H9 (cell line): ENCODE measurements around the gene DSE. TPM values are rescaled to one million over a fixed set of nuclear protein-coding genes. Genes with fewer than 3 reads are reported as not detected.

Experiments
- DNase-seq: peaks from one replicate; pipeline ENCODE4 v3.0.0-alpha.2; 2017
- H2AFZ ChIP-seq: one replicate; pipeline ENCODE4 v1.6.1; 2013; ENCODE audit warnings: mild to moderate bottlenecking, low read length, control low read depth, moderate library complexity
- H2AK5ac ChIP-seq: 2 replicates; pipeline ENCODE4 v1.6.1; 2013; ENCODE audit warnings: low read length, control low read depth, mixed read lengths; ENCODE audit not compliant: insufficient read length
- H2BK120ac ChIP-seq: one replicate; pipeline ENCODE4 v1.6.1; 2013; ENCODE audit warnings: low read depth, mild to moderate bottlenecking, low read length, control low read depth, inconsistent platforms; ENCODE audit not compliant: poor library complexity, severe bottlenecking
- H2BK12ac ChIP-seq: 2 replicates; pipeline ENCODE4 v1.6.1; 2013; ENCODE audit warnings: low read length, control low read depth, mixed read lengths, low read depth; ENCODE audit not compliant: insufficient read length
- H2BK15ac ChIP-seq: 2 replicates; pipeline ENCODE4 v1.6.1; 2013; ENCODE audit warnings: low read depth, low read length, control low read depth
- H2BK20ac ChIP-seq: one replicate; pipeline ENCODE4 v1.6.1; 2013; ENCODE audit warnings: low read depth, mild to moderate bottlenecking, low read length, control low read depth, inconsistent platforms; ENCODE audit not compliant: poor library complexity, severe bottlenecking
- H2BK5ac ChIP-seq: 2 replicates; pipeline ENCODE4 v1.6.1; 2013; ENCODE audit warnings: low read length, control low read depth, mixed read lengths; ENCODE audit not compliant: insufficient read length
- H3K14ac ChIP-seq: 2 replicates; pipeline ENCODE4 v1.6.1; 2013; ENCODE audit warnings: low read length, control low read depth; ENCODE audit not compliant: insufficient read depth
- H3K18ac ChIP-seq: 2 replicates; pipeline ENCODE4 v1.6.1; 2013; ENCODE audit warnings: low read depth, mild to moderate bottlenecking, mixed read lengths, low read length, control low read depth; ENCODE audit not compliant: insufficient read length
- H3K23ac ChIP-seq: 2 replicates; pipeline ENCODE4 v1.6.1; 2013; ENCODE audit warnings: low read length, control low read depth, mixed read lengths, low read depth; ENCODE audit not compliant: insufficient read length
- H3K23me2 ChIP-seq: 2 replicates; pipeline ENCODE4 v1.6.1; 2013; ENCODE audit warnings: low read depth, mild to moderate bottlenecking, mixed read lengths, low read length, control low read depth; ENCODE audit not compliant: insufficient read length, poor library complexity, severe bottlenecking
- H3K27ac ChIP-seq: 2 replicates; pipeline ENCODE4 v1.5.1; 2013; ENCODE audit warnings: low read length, control low read depth, mixed read lengths, low read depth; ENCODE audit not compliant: insufficient read length
- H3K27me3 ChIP-seq: 2 replicates; pipeline ENCODE4 v1.6.1; 2013; ENCODE audit warnings: low read length, control low read depth, inconsistent platforms; ENCODE audit not compliant: insufficient read depth
- H3K4ac ChIP-seq: 2 replicates; pipeline ENCODE4 v1.6.1; 2013; ENCODE audit warnings: low read depth, mild to moderate bottlenecking, control low read depth, inconsistent platforms, low read length, moderate library complexity
- H3K4me1 ChIP-seq: 2 replicates; pipeline ENCODE4 v1.6.1; 2013; ENCODE audit warnings: low read length, control low read depth, inconsistent platforms; ENCODE audit not compliant: insufficient read depth
- H3K4me2 ChIP-seq: 2 replicates; pipeline ENCODE4 v1.6.1; 2013; ENCODE audit warnings: low read length, control low read depth, mixed read lengths; ENCODE audit not compliant: insufficient read length, insufficient read depth
- H3K56ac ChIP-seq: 2 replicates; pipeline ENCODE4 v1.6.1; 2013; ENCODE audit warnings: low read depth, mild to moderate bottlenecking, mixed read lengths, low read length, control low read depth; ENCODE audit not compliant: insufficient read length
- H3K79me1 ChIP-seq: 2 replicates; pipeline ENCODE4 v1.6.1; 2013; ENCODE audit warnings: low read depth, mild to moderate bottlenecking, moderate library complexity, low read length, control low read depth, inconsistent platforms; ENCODE audit not compliant: insufficient read depth, poor library complexity, severe bottlenecking
- H3K79me2 ChIP-seq: 2 replicates; pipeline ENCODE4 v1.6.1; 2013; ENCODE audit warnings: low read length, control low read depth, inconsistent platforms; ENCODE audit not compliant: insufficient read depth
- H3K9ac ChIP-seq: 2 replicates; pipeline ENCODE4 v1.6.1; 2013; ENCODE audit warnings: low read length, control low read depth, mixed read lengths; ENCODE audit not compliant: insufficient read length; ENCODE audit errors: extremely low read depth
- H3K9me3 ChIP-seq: one replicate; pipeline ENCODE4 v1.6.1; 2013; ENCODE audit warnings: low read depth, low read length, inconsistent platforms; ENCODE audit not compliant: control insufficient read depth
- H3T11ph ChIP-seq: one replicate; pipeline ENCODE4 v1.6.1; 2013; ENCODE audit warnings: mild to moderate bottlenecking, low read length, control low read depth, inconsistent platforms
- H4K20me1 ChIP-seq: one replicate; pipeline ENCODE4 v1.6.1; 2013; ENCODE audit not compliant: control insufficient read depth, insufficient read length, insufficient read depth
- H4K5ac ChIP-seq: 2 replicates; pipeline ENCODE4 v1.6.1; 2013; ENCODE audit warnings: low read depth, mild to moderate bottlenecking, mixed read lengths, low read length, control low read depth; ENCODE audit not compliant: insufficient read length
- H4K8ac ChIP-seq: replicated peaks from 2 replicates; pipeline ENCODE4 v1.6.1; 2013; ENCODE audit warnings: low read length, control low read depth, mixed read lengths, low read depth; ENCODE audit not compliant: insufficient read length
- H4K91ac ChIP-seq: 2 replicates; pipeline ENCODE4 v1.6.1; 2013; ENCODE audit warnings: low read depth, mild to moderate bottlenecking, moderate library complexity, mixed read lengths, low read length, control low read depth; ENCODE audit not compliant: insufficient read length
- H3K27ac Mint-ChIP-seq, 3 experiments: 2 replicates in 2 of 3; 3 replicates in 1 of 3; pipeline ENCODE4 v1.8.0; 2020 to 2021; ENCODE audit warnings: mixed read lengths in 3 of 3, mild to moderate bottlenecking in 1 of 3, moderate library complexity in 1 of 3
- H3K27me3 Mint-ChIP-seq: 2 replicates; pipeline ENCODE4 v1.8.0; 2021; ENCODE audit warnings: low read depth, mild to moderate bottlenecking, moderate library complexity, mixed read lengths
- H3K36me3 Mint-ChIP-seq, 3 experiments: 2 replicates in 2 of 3; 3 replicates in 1 of 3; pipeline ENCODE4 v1.8.0; 2020 to 2021; ENCODE audit warnings: low read depth in 3 of 3, mixed read lengths in 3 of 3; ENCODE audit not compliant: insufficient read depth in 1 of 3
- H3K4me1 Mint-ChIP-seq, 2 experiments: 2 replicates each; pipeline ENCODE4 v1.8.0; 2020; ENCODE audit warnings: mixed read lengths in 2 of 2
- H3K4me3 Mint-ChIP-seq, 2 experiments: 2 replicates in 1 of 2; 3 replicates in 1 of 2; pipeline ENCODE4 v1.8.0; 2020 to 2021; ENCODE audit warnings: mild to moderate bottlenecking in 2 of 2, mixed read lengths in 2 of 2, moderate library complexity in 1 of 2
- H3K9me3 Mint-ChIP-seq, 2 experiments: 2 replicates in 1 of 2; 3 replicates in 1 of 2; pipeline ENCODE4 v1.8.0; 2020; ENCODE audit warnings: mild to moderate bottlenecking in 2 of 2, mixed read lengths in 2 of 2, moderate library complexity in 1 of 2
- CTCF ChIP-seq: fragments of 200-600 bp; sonication (generic); conservative IDR thresholded peaks from 3 replicates; pipeline ENCODE4 v1.8.0; 2021; ENCODE audit warnings: antibody characterized with exemption, mild to moderate bottlenecking
- WGBS: extraction: QIAGEN DNeasy Blood & Tissue Kit; methylation state at CpG from one replicate; pipeline ENCODE4 v1.1.7; 2013; ENCODE audit warnings: missing lambda C conversion rate, low lambda C conversion rate, mixed read lengths; ENCODE audit not compliant: insufficient read length; ENCODE audit errors: extremely low coverage; 5-methylcytosine and 5-hydroxymethylcytosine counted together
- total RNA-seq: library from RNA; stranded (reverse); gene quantifications from 2 replicates; pipeline ENCODE4 v1.2.1, GENCODE V29; 2021

Gene DSE
- total RNA-seq, 1 experiment from 2014 or later = 45.6 TPM

- H3K36me3 Mint-ChIP-seq = no peaks in the 10 kb centered on the region
- Histone ChIP-seq H3K4me2 (no peak overlapping the region), H2AK5ac (no peak overlapping the region), H4K20me1 (no peaks in the 10 kb centered on the region), H2BK20ac (no peak overlapping the region), H4K8ac (no peak overlapping the region), H3K9me3 (no peaks in the 10 kb centered on the region), H2BK5ac (no peak overlapping the region), H3T11ph (no peak overlapping the region), H3K27ac (no peak overlapping the region), H2BK12ac (no peak overlapping the region), H3K23ac (no peak overlapping the region), H3K4ac (no peak overlapping the region), H3K79me1 (no peaks in the 10 kb centered on the region), H3K79me2 (no peaks in the 10 kb centered on the region), H3K27me3 (no peaks in the 10 kb centered on the region), H3K14ac (no peak overlapping the region), H3K56ac (no peak overlapping the region), H3K23me2 (no peaks in the 10 kb centered on the region), H2BK15ac (no peak overlapping the region), H4K91ac (no peak overlapping the region), H4K5ac (no peak overlapping the region), H3K9ac (no peak overlapping the region), H3K18ac (no peak overlapping the region), H3K4me1 (no peaks in the 10 kb centered on the region), H2BK120ac (no peak overlapping the region), H2AFZ (no peak overlapping the region)
- DNase-seq = no peak
- no peak overlapping the region for H3K4me3 Mint-ChIP-seq
- no peak overlapping the region for H3K27ac Mint-ChIP-seq
- no CpG with 5 or more reads among the region's 3 CpGs for WGBS
- no peak for TF ChIP-seq CTCF
- H3K27me3 Mint-ChIP-seq = no peaks in the 10 kb centered on the region
- H3K4me1 Mint-ChIP-seq = peaks cover 7 to 12% of the 10 kb centered on the region in 2 experiments; a peak in 3 of 4 replicates
- H3K9me3 Mint-ChIP-seq = no peaks in the 10 kb centered on the region
Measured at GRCh38 chr6:116355796-116356195, 15.0 kb upstream of the DSE start.
